GM12878 (cell line): Measurements from ENCODE around the gene PRKCE. TPM values are rescaled to one million over a fixed set of nuclear protein-coding genes. Genes with fewer than 3 reads are reported as not detected.
A peak's percentile ranks its signal among the peaks of the same experiment; 100 is the strongest.

Experiments used
- ATAC-seq: fragments of 200-7000 bp; cut with Tn5 transposase; 3 replicates; pipeline ENCODE4 v1.9.1; 2020; ENCODE audit warnings: mild to moderate bottlenecking, moderate library complexity
- BruUV-seq: library from RNA; stranded (reverse); fragments of 400-500 nt; replicated peaks from 2 replicates; lab custom pipeline; 2021; lab: Mats Ljungman, UMichigan
- CTCF ChIA-PET: fragments of 300-600 bp; sonication (Branson Sonifier 250); formaldehyde crosslinking; extraction: SDS; loops from one replicate; lab custom pipeline; 2021; ENCODE audit warnings: inconsistent platforms; lab: Yijun Ruan, JAX
- POLR2A ChIA-PET: fragments of 350-600 bp; formaldehyde crosslinking; extraction: SDS; loops from one replicate; lab custom pipeline; 2021; ENCODE audit warnings: inconsistent platforms; lab: Charles Lee
- RAD21 ChIA-PET: fragments of 300-600 bp; sonication (Branson Sonifier 250); formaldehyde crosslinking; loops from one replicate; lab custom pipeline; 2023; ENCODE audit warnings: antibody characterized with exemption; ENCODE audit not compliant: unreplicated experiment; lab: Charles Lee
- SMC1A ChIA-PET: fragments of 300-600 bp; sonication (Branson Sonifier 250); formaldehyde crosslinking; loops from one replicate; lab custom pipeline; 2023; ENCODE audit not compliant: unreplicated experiment, uncharacterized antibody; lab: Charles Lee
- DNase-seq: peaks from one replicate; pipeline ENCODE4 v3.0.0-alpha.2; 2011; ENCODE audit warnings: low read depth, low spot score
- FAIRE-seq: peaks from 3 replicates; lab custom pipeline; 2011; peaks lifted over from hg19 to GRCh38; lab: Jason Lieb, UNC
- H2AFZ ChIP-seq: 2 replicates; pipeline ENCODE4 v1.6.0; 2011; ENCODE audit warnings: low read depth, low read length, control low read depth; ENCODE audit not compliant: control insufficient read depth
- H3K27ac ChIP-seq: 2 replicates; pipeline ENCODE4 v1.5.1; 2011; ENCODE audit warnings: control low read depth; ENCODE audit not compliant: control insufficient read depth, insufficient read depth
- H3K27me3 ChIP-seq, 2 experiments: replicated peaks in 1 of 2; 2 replicates each; pipeline versions ENCODE4 v1.6.0 to v1.6.1; 2011; ENCODE audit warnings: low read length in 1 of 2; ENCODE audit not compliant: control insufficient read depth in 2 of 2, insufficient read depth in 2 of 2
- H3K36me3 ChIP-seq, 2 experiments: 2 replicates each; pipeline ENCODE4 v1.5.1; 2011; ENCODE audit warnings: low read length in 1 of 2; ENCODE audit not compliant: control insufficient read depth in 2 of 2, insufficient read depth in 2 of 2
- H3K4me1 ChIP-seq: 2 replicates; pipeline ENCODE4 v1.6.1; 2011; ENCODE audit warnings: mild to moderate bottlenecking, low read length, moderate library complexity, mixed read lengths; ENCODE audit not compliant: control insufficient read depth, insufficient read depth
- H3K4me2 ChIP-seq: 2 replicates; pipeline ENCODE4 v1.6.0; 2011; ENCODE audit warnings: control low read depth; ENCODE audit not compliant: control insufficient read depth, insufficient read depth
- H3K4me3 ChIP-seq: fragments of 200-600 bp; sonication (generic); 2 replicates; pipeline ENCODE4 v1.5.1; 2016
- H3K79me2 ChIP-seq: 2 replicates; pipeline ENCODE4 v1.6.0; 2011; ENCODE audit warnings: low read length; ENCODE audit not compliant: control insufficient read depth, insufficient read depth
- H3K9ac ChIP-seq: 2 replicates; pipeline ENCODE4 v1.8.0; 2011; ENCODE audit warnings: low read length, control low read depth, mixed read lengths; ENCODE audit not compliant: control insufficient read depth, insufficient read depth
- H3K9me3 ChIP-seq: replicated peaks from 3 replicates; pipeline ENCODE4 v1.5.1; 2011; ENCODE audit warnings: mild to moderate bottlenecking, low read length; ENCODE audit not compliant: control insufficient read depth, insufficient read depth
- H4K20me1 ChIP-seq: 2 replicates; pipeline ENCODE4 v1.6.0; 2011; ENCODE audit not compliant: control insufficient read depth, insufficient read depth
- ATF2 ChIP-seq: IDR thresholded peaks from 2 replicates; pipeline ENCODE4 v1.6.1; 2012; ENCODE audit warnings: low read length, inconsistent platforms
- BCLAF1 ChIP-seq: fragments of 450-650 bp; IDR thresholded peaks from 2 replicates; pipeline ENCODE4 v1.6.1; 2017; ENCODE audit warnings: antibody characterized with exemption, mild to moderate bottlenecking, moderate library complexity
- BRCA1 ChIP-seq: IDR thresholded peaks from 2 replicates; pipeline ENCODE4 v1.6.1; 2011; ENCODE audit warnings: low read depth, low read length, improper control_type of control experiment
- CREB1 ChIP-seq: IDR thresholded peaks from 2 replicates; pipeline ENCODE4 v1.6.1; 2012; ENCODE audit warnings: low read depth, mild to moderate bottlenecking, inconsistent platforms
- CTCF ChIP-seq, 3 experiments: IDR thresholded peaks in 2 of 3; conservative IDR thresholded peaks in 1 of 3; 2 replicates each; pipeline ENCODE4 v1.5.1; 2011; ENCODE audit warnings: low read depth in 3 of 3, low read length in 3 of 3, mild to moderate bottlenecking in 3 of 3, control low read depth in 2 of 3, moderate library complexity in 2 of 3, inconsistent platforms in 1 of 3, mixed read lengths in 1 of 3; ENCODE audit not compliant: control insufficient read depth in 2 of 3, insufficient read depth in 1 of 3; ENCODE audit errors: extremely low read depth in 1 of 3
- GATAD2B ChIP-seq: fragments of 450-650 bp; conservative IDR thresholded peaks from 2 replicates; pipeline ENCODE4 v1.6.1; 2017; ENCODE audit warnings: low read depth, mild to moderate bottlenecking, moderate library complexity
- HDAC6 ChIP-seq: fragments of 200-600 bp; sonication (generic); IDR thresholded peaks from one replicate; pipeline ENCODE4 v1.8.0; 2017; ENCODE audit warnings: antibody characterized with exemption; ENCODE audit not compliant: unreplicated experiment
- HSF1 ChIP-seq: fragments of 150-350 bp; IDR thresholded peaks from 2 replicates; pipeline ENCODE4 v1.6.1; 2014; ENCODE audit warnings: mild to moderate bottlenecking, low read depth, low read length
- IKZF2 ChIP-seq, 2 experiments: fragments of 450-650 bp; IDR thresholded peaks; 2 replicates each; pipeline ENCODE4 v1.6.1; 2017; ENCODE audit warnings: mild to moderate bottlenecking in 2 of 2, moderate library complexity in 2 of 2
- KLF5 ChIP-seq: fragments of 450-650 bp; IDR thresholded peaks from 2 replicates; pipeline ENCODE4 v1.6.1; 2014; ENCODE audit warnings: mild to moderate bottlenecking; ENCODE audit not compliant: partially characterized antibody
- RELB ChIP-seq: fragments of 450-650 bp; IDR thresholded peaks from 2 replicates; pipeline ENCODE4 v1.6.1; 2017; ENCODE audit warnings: low read depth, mild to moderate bottlenecking, moderate library complexity
- SMC3 ChIP-seq: IDR thresholded peaks from 2 replicates; pipeline ENCODE4 v1.6.1; 2011; ENCODE audit warnings: low read length, improper control_type of control experiment, borderline replicate concordance
- SP1 ChIP-seq: IDR thresholded peaks from one replicate; pipeline ENCODE4 v1.6.1; 2011; ENCODE audit warnings: low read depth, low read length
- WGBS: methylation state at CpG from one replicate; pipeline ENCODE4 v1.1.6; 2016; ENCODE audit warnings: low lambda C conversion rate; ENCODE audit not compliant: insufficient replicate concordance, insufficient coverage; ENCODE audit errors: missing lambda C conversion rate; 5-methylcytosine and 5-hydroxymethylcytosine counted together
- in situ Hi-C: fragments of 300-500 bp; cut with MboI; formaldehyde crosslinking; loops from 9 replicates; pipeline ENCODE4 v1.14.3; 2018; ENCODE audit warnings: mixed read lengths
- intact Hi-C: fragments of 100-400 bp; cut with micrococcal nuclease; formaldehyde crosslinking; loops from one replicate; pipeline ENCODE4 v1.14.2; 2022; ENCODE audit not compliant: unreplicated experiment
- polyA plus RNA-seq, 11 experiments: library from polyadenylated mRNA; depleted of rRNA in 4 of 11; unstranded in 6 of 11; stranded (reverse) in 5 of 11; fragments of >200 nt; fragmentation: Nextera tagmentation in 4 of 11; fragmentation: Illumina TruSeq in 1 of 11; extraction: Ambion mirVana in 4 of 11; extraction: Trizol in 1 of 11; gene quantifications; 1 replicate in 1 of 11; 2 replicates in 10 of 11; pipeline versions ENCODE4 v1.2.1 to v1.2.3, GENCODE V29; 2011 to 2016; ENCODE audit warnings: inconsistent platforms in 2 of 11, missing spikeins in 2 of 11, low read depth in 1 of 11
- total RNA-seq, 4 experiments: library from RNA; depleted of rRNA in 3 of 4; stranded (reverse); fragments of >200 nt in 3 of 4; fragmentation: Illumina TruSeq in 1 of 4; extraction: Trizol in 1 of 4; gene quantifications; 2 replicates each; pipeline versions ENCODE4 v1.2.1 to v1.2.3, GENCODE V29; 2013 to 2021

PRKCE gene
- total and polyA plus RNA-seq, 10 of the 15 experiments (the other 5 are each of a cell fraction or from before 2014, with no cell fraction given) = 2.6 to 28.2 (median 11.3) TPM

- Histone ChIP-seq H3K9me3 (no peaks in the 10 kb centered on the region), H3K4me3 (no peak overlapping the region), H2AFZ (no peak overlapping the region), H3K79me2 (no peaks in the 10 kb centered on the region), H3K4me1 (no peaks in the 10 kb centered on the region), H4K20me1 (no peaks in the 10 kb centered on the region), H3K27ac (no peak overlapping the region), H3K36me3 (peaks cover 4 to 7% of the 10 kb centered on the region in 2 experiments; a peak in 3 of 4 replicates), H3K27me3 (no peaks in the 10 kb centered on the region), H3K4me2 (no peak overlapping the region), H3K9ac (no peak overlapping the region)
- 30% methylated on average over 4 of the region's 4 CpGs for WGBS
- RAD21 ChIA-PET = no interaction called here
- DNase-seq (peak; percentile 5), FAIRE-seq (no peak), ATAC-seq (peak; percentile 66)
- TSS peak; percentile 43 for BruUV-seq
- CTCF ChIA-PET = interaction anchor here (1.4 to 2.7 kb wide), 2 partner anchors 84 to 100 kb away, joined by 3 to 13 read pairs; no protein-coding TSS in a partner anchor
- POLR2A ChIA-PET = no interaction called here
- intact Hi-C loops = no loop called here
- SMC1A ChIA-PET = interaction anchor here (0.6 to 1.0 kb wide), 3 partner anchors 48 to 218 kb away, joined by 3 read pairs; no protein-coding TSS in a partner anchor
- in situ Hi-C loops = no loop called here
- TF ChIP-seq GATAD2B (no peak), CREB1 (no peak), SP1 (no peak), SMC3 (no peak), HDAC6 (no peak), IKZF2 (IDR thresholded peaks at IDR 0.05) (0 out of 4 replicates have a peak, but pooled peaks of 1 of the 2 experiments have one; percentile 34), BCLAF1 (no peak), KLF5 (no peak), CTCF (IDR thresholded peaks at IDR 0.05 in 2 of 3, conservative IDR thresholded peaks at IDR 0.05 in 1 of 3; ENCODE audit: control insufficient read depth in 2 of 3, extremely low read depth in 1 of 3, insufficient read depth in 1 of 3, low read depth in 3 of 3, low read length in 3 of 3) (no peak), ATF2 (no peak), BRCA1 (no peak), HSF1 (no peak), RELB (no peak)
Measured at GRCh38 chr2:46146866-46147502, 495.5 kb downstream of the PRKCE start.
